Panc1 (cell line): ENCODE data around the gene PCNX2. TPM values are rescaled to one million over a fixed set of nuclear protein-coding genes. Genes with fewer than 3 reads are reported as not detected.

Experiments used
- ATAC-seq: fragments of 200-7000 bp; cut with Tn5 transposase; 2 replicates; pipeline ENCODE4 v1.9.1; 2020; ENCODE audit warnings: mild to moderate bottlenecking, moderate library complexity
- BruUV-seq: library from RNA; stranded (reverse); fragments of 400-500 nt; replicated peaks from 2 replicates; lab custom pipeline; 2021; lab: Mats Ljungman, UMichigan
- CTCF ChIA-PET: fragments of 300-600 bp; sonication (Branson Sonifier 250); formaldehyde crosslinking; loops from one replicate; lab custom pipeline; 2022; ENCODE audit warnings: antibody characterized with exemption; lab: Charles Lee
- POLR2A ChIA-PET: fragments of 300-600 bp; sonication (Branson Sonifier 250); formaldehyde crosslinking; loops from one replicate; lab custom pipeline; 2022; ENCODE audit warnings: antibody characterized with exemption; lab: Charles Lee
- DNase-seq: peaks from one replicate; pipeline ENCODE4 v3.0.0-alpha.2; 2010; ENCODE audit warnings: low read depth, low spot score
- H3K27ac ChIP-seq: 2 replicates; pipeline ENCODE4 v1.5.1; 2011; ENCODE audit warnings: mild to moderate bottlenecking, low read length, inconsistent platforms
- H3K27me3 ChIP-seq: fragments of 200-500 bp; sonication (Bioruptor generic); 2 replicates; pipeline ENCODE4 v1.6.0; 2014; ENCODE audit warnings: low read length, inconsistent platforms; ENCODE audit not compliant: control insufficient read depth, insufficient read depth
- H3K36me3 ChIP-seq: fragments of 200-500 bp; sonication (Bioruptor generic); 2 replicates; pipeline ENCODE4 v1.5.1; 2014; ENCODE audit warnings: inconsistent platforms, mild to moderate bottlenecking, low read length, moderate library complexity; ENCODE audit not compliant: control insufficient read depth, insufficient read depth
- H3K4me1 ChIP-seq: 2 replicates; pipeline ENCODE4 v1.5.1; 2011; ENCODE audit warnings: inconsistent platforms, mild to moderate bottlenecking, low read length, moderate library complexity; ENCODE audit not compliant: control insufficient read depth, insufficient read depth
- H3K4me3 ChIP-seq, 2 experiments: 2 replicates each; pipeline ENCODE4 v1.5.1; 2011 to 2012; ENCODE audit warnings: low read depth in 2 of 2, low read length in 2 of 2, mild to moderate bottlenecking in 2 of 2, inconsistent platforms in 1 of 2, moderate library complexity in 1 of 2
- H3K9me3 ChIP-seq: fragments of 200-500 bp; sonication (Bioruptor generic); 2 replicates; pipeline ENCODE4 v1.5.1; 2014; ENCODE audit warnings: low read depth, mild to moderate bottlenecking, inconsistent platforms, low read length, moderate library complexity; ENCODE audit not compliant: control insufficient read depth, insufficient read depth
- POLR2AphosphoS5 ChIP-seq: IDR thresholded peaks from 2 replicates; pipeline ENCODE4 v1.6.1; 2012; ENCODE audit warnings: mild to moderate bottlenecking, low read depth, low read length, moderate library complexity
- SIN3A ChIP-seq: IDR thresholded peaks from 2 replicates; pipeline ENCODE4 v1.6.1; 2012; ENCODE audit warnings: low read depth, mild to moderate bottlenecking, low read length, moderate library complexity, borderline replicate concordance; ENCODE audit not compliant: insufficient read depth
- TCF7L2 ChIP-seq: IDR thresholded peaks from 2 replicates; pipeline ENCODE4 v1.6.1; 2011; ENCODE audit warnings: mild to moderate bottlenecking, low read depth, low read length, inconsistent platforms
- in situ Hi-C: cut with HindIII; loops from 2 replicates; pipeline ENCODE4 v1.10.0; 2016; ENCODE audit warnings: low sequenced_read_pairs, low pct_unique_long_range_greater_than_20kb
- intact Hi-C: fragments of 100-400 bp; cut with micrococcal nuclease; formaldehyde crosslinking; loops from one replicate; pipeline ENCODE4 v1.10.0; 2022; ENCODE audit not compliant: unreplicated experiment
- total RNA-seq: library from RNA; stranded (reverse); gene quantifications from one replicate; pipeline ENCODE4 v1.2.1, GENCODE V29; 2021; ENCODE audit not compliant: unreplicated experiment
- TF ChIP-seq, protein P1 (sequence below), 2 experiments: IDR thresholded peaks; 2 replicates each; pipeline ENCODE4 v1.6.1; 2011 to 2012; ENCODE audit warnings: low read depth in 2 of 2, control low read depth in 1 of 2, low read length in 1 of 2, mild to moderate bottlenecking in 1 of 2, moderate library complexity in 1 of 2; ENCODE audit not compliant: insufficient read depth in 1 of 2
- TF ChIP-seq, protein P2 (sequence below): fragments of 450-650 bp; IDR thresholded peaks from 2 replicates; pipeline ENCODE4 v1.5.1; 2017; ENCODE audit warnings: mild to moderate bottlenecking

PCNX2 gene
- total RNA-seq, 1 experiment from 2014 or later = 2.6 TPM

DNA sequence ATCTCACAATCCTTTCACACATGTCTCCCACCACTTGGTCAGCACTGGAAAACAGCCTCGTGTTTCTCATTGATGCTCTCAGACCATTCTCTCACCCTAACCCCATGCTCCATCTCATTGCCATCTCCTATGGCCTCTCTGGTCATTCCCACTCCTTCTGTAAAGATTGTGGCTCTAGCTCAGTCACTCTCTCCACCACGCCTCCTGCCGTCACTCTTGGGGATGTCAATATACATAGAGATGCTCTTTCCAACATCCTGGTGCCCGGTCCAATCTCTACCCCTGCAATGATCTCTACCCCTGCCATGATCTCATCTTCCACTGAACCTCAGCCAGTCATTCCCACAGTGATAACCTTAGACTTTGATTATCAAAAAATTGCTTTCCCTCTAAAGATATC lies 255.0 kb downstream of the PCNX2 start:
- no TSS peak for BruUV-seq
- ATAC-seq = no peak
- DNase-seq = no peak
- H3K9me3 ChIP-seq = no peaks in the 10 kb centered on the region
- no peaks in the 10 kb centered on the region for H3K36me3 ChIP-seq
- H3K4me3 ChIP-seq = no peak overlapping the region
- in situ Hi-C loops = no loop called here
- TF ChIP-seq POLR2AphosphoS5 (no peak), SIN3A (no peak), TCF7L2 (no peak)
- TF ChIP-seq, protein P1, sequence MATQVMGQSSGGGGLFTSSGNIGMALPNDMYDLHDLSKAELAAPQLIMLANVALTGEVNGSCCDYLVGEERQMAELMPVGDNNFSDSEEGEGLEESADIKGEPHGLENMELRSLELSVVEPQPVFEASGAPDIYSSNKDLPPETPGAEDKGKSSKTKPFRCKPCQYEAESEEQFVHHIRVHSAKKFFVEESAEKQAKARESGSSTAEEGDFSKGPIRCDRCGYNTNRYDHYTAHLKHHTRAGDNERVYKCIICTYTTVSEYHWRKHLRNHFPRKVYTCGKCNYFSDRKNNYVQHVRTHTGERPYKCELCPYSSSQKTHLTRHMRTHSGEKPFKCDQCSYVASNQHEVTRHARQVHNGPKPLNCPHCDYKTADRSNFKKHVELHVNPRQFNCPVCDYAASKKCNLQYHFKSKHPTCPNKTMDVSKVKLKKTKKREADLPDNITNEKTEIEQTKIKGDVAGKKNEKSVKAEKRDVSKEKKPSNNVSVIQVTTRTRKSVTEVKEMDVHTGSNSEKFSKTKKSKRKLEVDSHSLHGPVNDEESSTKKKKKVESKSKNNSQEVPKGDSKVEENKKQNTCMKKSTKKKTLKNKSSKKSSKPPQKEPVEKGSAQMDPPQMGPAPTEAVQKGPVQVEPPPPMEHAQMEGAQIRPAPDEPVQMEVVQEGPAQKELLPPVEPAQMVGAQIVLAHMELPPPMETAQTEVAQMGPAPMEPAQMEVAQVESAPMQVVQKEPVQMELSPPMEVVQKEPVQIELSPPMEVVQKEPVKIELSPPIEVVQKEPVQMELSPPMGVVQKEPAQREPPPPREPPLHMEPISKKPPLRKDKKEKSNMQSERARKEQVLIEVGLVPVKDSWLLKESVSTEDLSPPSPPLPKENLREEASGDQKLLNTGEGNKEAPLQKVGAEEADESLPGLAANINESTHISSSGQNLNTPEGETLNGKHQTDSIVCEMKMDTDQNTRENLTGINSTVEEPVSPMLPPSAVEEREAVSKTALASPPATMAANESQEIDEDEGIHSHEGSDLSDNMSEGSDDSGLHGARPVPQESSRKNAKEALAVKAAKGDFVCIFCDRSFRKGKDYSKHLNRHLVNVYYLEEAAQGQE (IDR thresholded peaks at IDR 0.05; ENCODE audit: insufficient read depth in 1 of 2, low read depth in 2 of 2, low read length in 1 of 2) = no peak
- TF ChIP-seq, protein P2, sequence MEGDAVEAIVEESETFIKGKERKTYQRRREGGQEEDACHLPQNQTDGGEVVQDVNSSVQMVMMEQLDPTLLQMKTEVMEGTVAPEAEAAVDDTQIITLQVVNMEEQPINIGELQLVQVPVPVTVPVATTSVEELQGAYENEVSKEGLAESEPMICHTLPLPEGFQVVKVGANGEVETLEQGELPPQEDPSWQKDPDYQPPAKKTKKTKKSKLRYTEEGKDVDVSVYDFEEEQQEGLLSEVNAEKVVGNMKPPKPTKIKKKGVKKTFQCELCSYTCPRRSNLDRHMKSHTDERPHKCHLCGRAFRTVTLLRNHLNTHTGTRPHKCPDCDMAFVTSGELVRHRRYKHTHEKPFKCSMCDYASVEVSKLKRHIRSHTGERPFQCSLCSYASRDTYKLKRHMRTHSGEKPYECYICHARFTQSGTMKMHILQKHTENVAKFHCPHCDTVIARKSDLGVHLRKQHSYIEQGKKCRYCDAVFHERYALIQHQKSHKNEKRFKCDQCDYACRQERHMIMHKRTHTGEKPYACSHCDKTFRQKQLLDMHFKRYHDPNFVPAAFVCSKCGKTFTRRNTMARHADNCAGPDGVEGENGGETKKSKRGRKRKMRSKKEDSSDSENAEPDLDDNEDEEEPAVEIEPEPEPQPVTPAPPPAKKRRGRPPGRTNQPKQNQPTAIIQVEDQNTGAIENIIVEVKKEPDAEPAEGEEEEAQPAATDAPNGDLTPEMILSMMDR = no peak
- H3K27ac ChIP-seq = no peak overlapping the region
- intact Hi-C loops = no loop called here
- no peaks in the 10 kb centered on the region for H3K4me1 ChIP-seq
- ChIA-PET POLR2A (no interaction called here), CTCF (no interaction called here)
- H3K27me3 ChIP-seq = no peaks in the 10 kb centered on the region

DNA sequence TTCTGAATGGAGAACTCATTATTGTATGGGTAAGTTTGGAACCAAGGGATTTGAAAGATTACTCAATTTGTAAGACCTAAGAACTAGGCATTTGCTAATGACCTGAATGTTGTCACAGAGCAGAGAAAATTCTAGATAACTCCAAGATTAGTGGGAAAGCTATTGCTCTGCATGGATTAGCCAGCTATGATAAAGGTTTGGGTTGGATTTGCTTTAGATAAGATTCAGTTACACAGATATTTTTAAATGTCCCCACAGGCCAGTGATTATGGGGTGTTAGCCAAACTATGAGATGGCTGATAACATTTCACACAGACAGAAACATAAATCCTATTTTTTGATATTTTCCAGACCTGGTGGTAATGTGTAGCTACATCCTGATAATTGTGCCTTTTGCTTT lies 256.9 kb downstream of the PCNX2 start:
- no TSS peak for BruUV-seq
- TF ChIP-seq, protein P1 (IDR thresholded peaks at IDR 0.05; ENCODE audit: insufficient read depth in 1 of 2, low read depth in 2 of 2, low read length in 1 of 2) = no peak
- no peak for TF ChIP-seq SIN3A
- TF ChIP-seq POLR2AphosphoS5 = no peak
- TF ChIP-seq TCF7L2 = no peak
- TF ChIP-seq, protein P2 = no peak
- CTCF ChIA-PET = no interaction called here
- ATAC-seq (no peak), DNase-seq (no peak)
- intact Hi-C loops (no loop called here), in situ Hi-C loops (no loop called here)
- no peak overlapping the region for H3K27ac ChIP-seq
- H3K36me3 ChIP-seq = no peaks in the 10 kb centered on the region
- H3K9me3 ChIP-seq = no peaks in the 10 kb centered on the region
- no peaks in the 10 kb centered on the region for H3K27me3 ChIP-seq
- POLR2A ChIA-PET = no interaction called here
- H3K4me1 ChIP-seq = no peaks in the 10 kb centered on the region
- H3K4me3 ChIP-seq = no peak overlapping the region
